ENCODE results near the gene SYNJ1.

Gene SYNJ1

DNA sequence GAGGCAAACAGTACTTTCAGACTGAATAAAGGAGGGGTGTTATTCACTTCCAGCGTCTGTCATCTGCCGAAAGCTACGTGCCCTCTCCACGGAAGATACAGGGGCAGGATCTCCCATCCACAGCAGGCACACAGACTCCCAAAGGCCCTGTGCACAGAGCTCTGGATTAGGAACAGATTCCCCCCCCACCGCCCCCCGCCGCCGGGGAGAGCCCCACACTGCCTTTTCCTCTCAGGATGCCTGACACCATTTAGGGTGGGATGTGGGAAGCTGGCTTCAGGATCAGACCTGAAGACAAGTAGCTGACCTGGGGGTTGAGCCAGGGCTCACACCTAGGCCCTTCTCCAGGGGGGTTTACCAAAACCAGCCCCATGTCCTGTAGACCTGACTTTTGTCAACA, 134.1 kb downstream of the SYNJ1 start:
- TF ChIP-seq, protein P1, sequence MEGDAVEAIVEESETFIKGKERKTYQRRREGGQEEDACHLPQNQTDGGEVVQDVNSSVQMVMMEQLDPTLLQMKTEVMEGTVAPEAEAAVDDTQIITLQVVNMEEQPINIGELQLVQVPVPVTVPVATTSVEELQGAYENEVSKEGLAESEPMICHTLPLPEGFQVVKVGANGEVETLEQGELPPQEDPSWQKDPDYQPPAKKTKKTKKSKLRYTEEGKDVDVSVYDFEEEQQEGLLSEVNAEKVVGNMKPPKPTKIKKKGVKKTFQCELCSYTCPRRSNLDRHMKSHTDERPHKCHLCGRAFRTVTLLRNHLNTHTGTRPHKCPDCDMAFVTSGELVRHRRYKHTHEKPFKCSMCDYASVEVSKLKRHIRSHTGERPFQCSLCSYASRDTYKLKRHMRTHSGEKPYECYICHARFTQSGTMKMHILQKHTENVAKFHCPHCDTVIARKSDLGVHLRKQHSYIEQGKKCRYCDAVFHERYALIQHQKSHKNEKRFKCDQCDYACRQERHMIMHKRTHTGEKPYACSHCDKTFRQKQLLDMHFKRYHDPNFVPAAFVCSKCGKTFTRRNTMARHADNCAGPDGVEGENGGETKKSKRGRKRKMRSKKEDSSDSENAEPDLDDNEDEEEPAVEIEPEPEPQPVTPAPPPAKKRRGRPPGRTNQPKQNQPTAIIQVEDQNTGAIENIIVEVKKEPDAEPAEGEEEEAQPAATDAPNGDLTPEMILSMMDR (IDR thresholded peaks at IDR 0.05; ENCODE audit: low read depth, low read length) = no peak
- no peak overlapping the region for H3K4me3 ChIP-seq (ENCODE audit: low read depth, low read length)

DNA sequence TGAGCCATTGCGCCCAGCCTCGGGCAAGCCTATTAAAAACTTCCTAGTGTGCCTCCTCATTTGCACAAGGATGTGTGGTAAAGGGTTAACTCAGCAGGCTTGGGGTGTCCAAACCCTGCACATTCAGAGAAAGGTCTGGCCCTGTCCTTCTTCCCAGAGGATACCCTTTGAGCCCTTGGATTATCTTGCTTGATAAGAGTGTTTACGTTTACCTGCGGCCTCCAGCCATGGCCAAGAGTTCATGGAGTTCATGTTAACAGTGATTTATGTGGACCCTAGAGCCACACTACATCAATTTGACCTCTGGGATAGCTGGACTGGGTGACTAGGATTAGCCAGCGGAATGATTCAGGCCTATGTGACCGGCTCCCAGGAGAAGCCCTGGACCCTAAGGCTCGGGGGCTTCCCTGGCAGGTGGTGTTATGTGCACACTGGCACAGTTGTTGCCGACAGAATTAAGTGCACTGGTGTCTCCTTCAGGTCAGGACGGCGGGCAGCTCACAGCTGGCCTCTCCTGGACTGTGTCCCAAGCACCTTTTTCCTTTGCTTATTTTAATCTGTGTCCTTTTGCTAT, 134.8 kb downstream of the SYNJ1 start:
- TF ChIP-seq, protein P1 (IDR thresholded peaks at IDR 0.05; ENCODE audit: low read depth, low read length) = no peak

DNA sequence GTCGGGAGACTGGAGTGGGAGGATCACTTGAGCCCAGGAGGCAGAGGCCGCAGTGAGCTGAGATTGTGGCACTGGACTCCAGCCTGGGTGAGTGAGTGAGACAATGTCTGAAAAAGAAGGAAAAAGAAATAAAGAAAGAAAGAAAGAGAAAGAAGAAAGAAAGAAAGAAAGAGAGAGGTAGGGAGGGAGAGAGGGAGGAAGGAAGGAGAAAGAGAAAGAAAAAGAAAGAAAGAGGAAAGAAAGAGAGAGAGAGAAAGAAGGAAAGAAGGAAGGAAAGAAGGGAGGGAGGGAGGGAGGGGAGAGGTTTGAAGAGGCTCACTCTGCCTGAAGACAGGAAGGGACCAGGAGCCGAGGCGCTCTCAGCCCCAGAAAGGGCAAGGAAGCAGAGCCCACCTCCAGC, 137.7 kb downstream of the SYNJ1 start:
- TF ChIP-seq, protein P1 (IDR thresholded peaks at IDR 0.05; ENCODE audit: low read depth, low read length) = no peak
- no peak overlapping the region for H3K4me3 ChIP-seq (ENCODE audit: low read depth, low read length)

More for the DNA sequence above, 134.8 kb downstream of the SYNJ1 start:
- no peak overlapping the region for H3K4me3 ChIP-seq (ENCODE audit: low read depth, low read length)

DNA sequence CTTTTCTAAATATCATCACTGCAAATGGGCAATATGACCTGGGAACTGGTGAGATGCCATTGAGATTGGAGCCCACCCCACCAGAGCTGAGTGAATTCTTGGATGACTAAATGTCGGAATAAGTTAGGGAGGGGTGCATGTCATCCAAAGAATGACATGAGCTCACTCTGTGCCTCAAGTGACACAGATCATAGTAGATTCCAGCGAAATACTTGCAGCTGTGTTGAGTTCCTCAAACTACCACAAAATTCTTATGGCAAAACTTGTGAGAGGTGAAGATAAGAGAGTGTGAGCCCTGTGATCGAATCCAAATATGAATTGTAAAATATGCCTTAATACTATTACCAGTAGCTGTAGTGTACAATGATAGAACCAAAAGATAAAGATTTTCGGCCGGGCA, 140.2 kb downstream of the SYNJ1 start:
- H3K4me3 ChIP-seq (ENCODE audit: low read depth, low read length) = no peak overlapping the region
- TF ChIP-seq, protein P1 (IDR thresholded peaks at IDR 0.05; ENCODE audit: low read depth, low read length) = no peak

DNA sequence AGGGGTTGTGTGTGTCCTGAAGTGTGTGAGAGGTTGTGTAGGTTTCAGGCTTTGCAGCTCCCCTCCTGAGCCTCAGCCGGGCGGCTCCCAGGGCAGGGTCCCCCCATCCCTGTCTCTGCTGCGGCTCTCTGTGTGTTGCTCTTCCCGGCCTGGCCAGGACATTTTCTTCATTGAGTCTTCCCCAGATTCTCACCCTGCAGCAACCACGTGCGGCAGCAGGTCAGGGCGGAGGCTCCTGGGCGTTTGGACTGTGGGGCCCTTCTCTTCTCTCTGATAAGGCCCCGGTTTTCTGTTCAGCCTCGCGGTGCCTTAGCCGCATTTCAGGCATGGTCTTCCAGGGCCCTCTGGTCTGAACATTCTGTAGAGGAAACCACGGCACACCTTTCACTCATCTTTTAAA, 140.7 kb downstream of the SYNJ1 start:
- TF ChIP-seq, protein P1 (IDR thresholded peaks at IDR 0.05; ENCODE audit: low read depth, low read length) = no peak
- H3K4me3 ChIP-seq (ENCODE audit: low read depth, low read length) = no peak overlapping the region

DNA sequence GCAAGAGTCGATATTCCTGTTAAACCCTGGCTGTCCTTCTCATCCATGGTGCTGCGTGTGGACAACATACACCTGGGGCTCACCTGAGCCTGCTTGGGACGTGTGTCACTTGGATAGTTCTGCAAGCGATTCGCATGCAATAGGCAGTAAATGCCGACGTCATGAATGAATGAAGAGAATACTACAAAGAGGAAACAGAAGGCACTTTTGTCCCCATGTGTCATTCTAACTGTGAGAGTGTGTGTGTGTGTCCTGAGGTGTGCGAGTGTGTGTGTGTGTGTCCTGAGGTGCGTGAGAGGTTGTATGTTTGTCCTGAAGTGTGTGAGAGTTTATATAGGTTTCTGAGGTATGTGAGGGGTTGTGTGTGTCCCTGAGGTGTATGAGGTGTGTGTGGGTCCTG, 141.8 kb downstream of the SYNJ1 start:
- TF ChIP-seq, protein P1 (IDR thresholded peaks at IDR 0.05; ENCODE audit: low read depth, low read length) = no peak
- H3K4me3 ChIP-seq (ENCODE audit: low read depth, low read length) = no peak overlapping the region

DNA sequence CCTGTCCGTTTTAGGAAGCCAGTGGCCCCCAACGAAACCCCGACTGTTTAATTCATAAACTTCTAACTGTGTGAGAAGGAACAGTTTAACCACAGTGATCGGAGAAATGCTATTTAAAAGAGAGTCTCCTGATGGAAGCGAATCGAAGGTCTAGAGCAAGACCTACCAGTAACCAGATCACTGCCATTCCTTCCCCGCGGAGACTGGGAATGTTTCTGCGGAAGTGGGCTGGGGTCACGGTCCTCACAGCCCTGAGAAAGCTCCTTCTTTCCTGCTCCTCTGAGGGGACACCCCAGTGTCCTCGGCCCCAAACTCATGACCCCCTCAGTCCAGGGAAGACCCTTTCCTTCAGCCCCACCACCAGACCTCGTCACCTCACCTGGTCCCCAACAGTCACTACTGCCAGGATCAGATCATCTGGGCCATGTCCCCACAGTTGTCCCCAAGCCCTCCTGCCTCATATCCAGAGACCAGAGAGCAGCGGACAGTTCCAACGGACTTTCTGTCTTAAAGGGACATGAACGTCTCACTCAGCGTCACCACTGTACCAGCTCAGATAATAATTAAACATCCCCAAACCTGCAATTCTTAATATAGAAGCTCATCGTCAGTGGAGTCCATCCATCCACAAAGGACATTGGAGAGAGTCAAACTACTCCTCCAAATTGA, 142.6 kb downstream of the SYNJ1 start, which contains the start of gene TCP10L:
Gene TCP10L (minus strand): TSS at position 482 of the 669 bp plus-strand sequence. CDS start 1,219 bp downstream, outside the sequence.
- TF ChIP-seq, protein P1 (IDR thresholded peaks at IDR 0.05; ENCODE audit: low read depth, low read length) = no peak
- H3K4me3 ChIP-seq (ENCODE audit: low read depth, low read length) = no peak within 1 kb of the TSS

All from WI38 (cell line).